T-helper 1 cell treated with Interleukin-12 subunit alpha and Interleukin-12 subunit beta and Interleukin-4 antibody, amounts not matched to agents 30 μg/mL and 1 μg/mL, for 36 hours (primary cell): ENCODE data around the gene SEC11A.
"Not testable (repeated sequence)": the region's sequence is repeated elsewhere in the genome, so short reads cannot be mapped to it uniquely, and the experiment has no call there.

Experiments used
- H3K27ac Mint-ChIP-seq: one replicate; pipeline ENCODE4 v1.8.0; 2021; ENCODE audit warnings: mild to moderate bottlenecking, mixed read lengths
- H3K27me3 Mint-ChIP-seq: one replicate; pipeline ENCODE4 v1.8.0; 2021; ENCODE audit warnings: low read depth, mixed read lengths
- H3K36me3 Mint-ChIP-seq: one replicate; pipeline ENCODE4 v1.8.0; 2021; ENCODE audit warnings: low read depth, mixed read lengths
- H3K4me1 Mint-ChIP-seq: one replicate; pipeline ENCODE4 v1.8.0; 2021; ENCODE audit warnings: low read depth, mixed read lengths
- H3K4me3 Mint-ChIP-seq: one replicate; pipeline ENCODE4 v1.8.0; 2021; ENCODE audit warnings: mild to moderate bottlenecking, moderate library complexity, mixed read lengths
- H3K9me3 Mint-ChIP-seq: one replicate; pipeline ENCODE4 v1.8.0; 2021; ENCODE audit warnings: mixed read lengths

SEC11A gene

GRCh38 chr15:84721371-84721770 lies 5.4 kb upstream of the SEC11A start:
- peaks cover 2% of the 10 kb centered on the region for H3K36me3 Mint-ChIP-seq
- H3K27ac Mint-ChIP-seq = peak overlapping the region; percentile 47
- no peaks in the 10 kb centered on the region for H3K27me3 Mint-ChIP-seq
- no peaks in the 10 kb centered on the region for H3K9me3 Mint-ChIP-seq
- peak overlapping the region; percentile 38 for H3K4me3 Mint-ChIP-seq
- H3K4me1 Mint-ChIP-seq = peaks cover 32% of the 10 kb centered on the region

GRCh38 chr15:84715441-84716035 lies 401 bp downstream of the SEC11A start:
- H3K27ac Mint-ChIP-seq = peak overlapping the region; percentile 93
- H3K9me3 Mint-ChIP-seq = no peaks in the 10 kb centered on the region
- peaks cover 36% of the 10 kb centered on the region for H3K4me1 Mint-ChIP-seq
- H3K27me3 Mint-ChIP-seq = no peaks in the 10 kb centered on the region
- peak overlapping the region; percentile 91 for H3K4me3 Mint-ChIP-seq
- peaks cover 13% of the 10 kb centered on the region for H3K36me3 Mint-ChIP-seq

- peaks cover 36% of the 10 kb centered on the region for H3K4me1 Mint-ChIP-seq
- H3K4me3 Mint-ChIP-seq = peak overlapping the region; percentile 91
- no peaks in the 10 kb centered on the region for H3K27me3 Mint-ChIP-seq
- H3K36me3 Mint-ChIP-seq = peaks cover 16% of the 10 kb centered on the region
- peak overlapping the region; percentile 93 for H3K27ac Mint-ChIP-seq
- H3K9me3 Mint-ChIP-seq = no peaks in the 10 kb centered on the region
Observed at GRCh38 chr15:84714821-84715220, 1.1 kb downstream of the SEC11A start.

- H3K36me3 Mint-ChIP-seq = peaks cover 16% of the 10 kb centered on the region
- H3K4me1 Mint-ChIP-seq = peaks cover 36% of the 10 kb centered on the region
- no peak overlapping the region for H3K27ac Mint-ChIP-seq
- H3K27me3 Mint-ChIP-seq = no peaks in the 10 kb centered on the region
- peak overlapping the region; percentile 91 for H3K4me3 Mint-ChIP-seq
- no peaks in the 10 kb centered on the region for H3K9me3 Mint-ChIP-seq
Observed at GRCh38 chr15:84714372-84714771, 1.6 kb downstream of the SEC11A start.

GRCh38 chr15:84703808-84704207 lies 12.1 kb downstream of the SEC11A start:
- no peak overlapping the region for H3K27ac Mint-ChIP-seq

GRCh38 chr15:84702961-84703482 lies 12.9 kb downstream of the SEC11A start:
- Mint-ChIP-seq H3K36me3 (peaks cover 12% of the 10 kb centered on the region), H3K4me1 (peaks cover 28% of the 10 kb centered on the region), H3K4me3 (no peak overlapping the region), H3K9me3 (no peaks in the 10 kb centered on the region), H3K27me3 (no peaks in the 10 kb centered on the region), H3K27ac (no peak overlapping the region)

More at GRCh38 chr15:84703808-84704207, 12.1 kb downstream of the SEC11A start:
- Mint-ChIP-seq H3K9me3 (no peaks in the 10 kb centered on the region), H3K36me3 (peaks cover 17% of the 10 kb centered on the region), H3K27me3 (no peaks in the 10 kb centered on the region), H3K4me3 (no peak overlapping the region), H3K4me1 (peaks cover 35% of the 10 kb centered on the region)

GRCh38 chr15:84699538-84700191 lies 16.3 kb downstream of the SEC11A start:
- H3K4me1 Mint-ChIP-seq = peaks cover 29% of the 10 kb centered on the region

GRCh38 chr15:84697236-84697990 lies 18.5 kb downstream of the SEC11A start:
- no peak overlapping the region for H3K27ac Mint-ChIP-seq
- peaks cover 22% of the 10 kb centered on the region for H3K4me1 Mint-ChIP-seq
- H3K27me3 Mint-ChIP-seq = no peaks in the 10 kb centered on the region
- no peaks in the 10 kb centered on the region for H3K9me3 Mint-ChIP-seq
- peaks cover 6% of the 10 kb centered on the region for H3K36me3 Mint-ChIP-seq
- H3K4me3 Mint-ChIP-seq = no peak overlapping the region

More at GRCh38 chr15:84699538-84700191, 16.3 kb downstream of the SEC11A start:
- Mint-ChIP-seq H3K36me3 (peaks cover 5% of the 10 kb centered on the region), H3K27me3 (no peaks in the 10 kb centered on the region), H3K27ac (no peak overlapping the region), H3K4me3 (no peak overlapping the region), H3K9me3 (no peaks in the 10 kb centered on the region)

GRCh38 chr15:84696757-84697156 lies 19.2 kb downstream of the SEC11A start:
- no peak overlapping the region for H3K4me3 Mint-ChIP-seq
- H3K27me3 Mint-ChIP-seq = no peaks in the 10 kb centered on the region
- H3K27ac Mint-ChIP-seq = no peak overlapping the region
- H3K36me3 Mint-ChIP-seq = peaks cover 10% of the 10 kb centered on the region
- peaks cover 22% of the 10 kb centered on the region for H3K4me1 Mint-ChIP-seq
- no peaks in the 10 kb centered on the region for H3K9me3 Mint-ChIP-seq

GRCh38 chr15:84690342-84690741 lies 25.6 kb downstream of the SEC11A start:
- Mint-ChIP-seq H3K4me3 (no peak overlapping the region), H3K36me3 (peaks cover 32% of the 10 kb centered on the region), H3K4me1 (peaks cover 5% of the 10 kb centered on the region), H3K27me3 (no peaks in the 10 kb centered on the region), H3K27ac (no peak overlapping the region), H3K9me3 (no peaks in the 10 kb centered on the region)

- Mint-ChIP-seq H3K27me3 (no peaks in the 10 kb centered on the region), H3K9me3 (no peaks in the 10 kb centered on the region), H3K4me1 (peaks cover 5% of the 10 kb centered on the region), H3K27ac (no peak overlapping the region), H3K36me3 (peaks cover 36% of the 10 kb centered on the region), H3K4me3 (no peak overlapping the region)
Observed at GRCh38 chr15:84689858-84690257, 26.1 kb downstream of the SEC11A start.

GRCh38 chr15:84686446-84686845 lies 29.5 kb downstream of the SEC11A start:
- H3K4me1 Mint-ChIP-seq, H3K27me3 Mint-ChIP-seq, H3K9me3 Mint-ChIP-seq, H3K27ac Mint-ChIP-seq, H3K4me3 Mint-ChIP-seq: not testable (repeated sequence)
- H3K36me3 Mint-ChIP-seq = peaks cover 44% of the 10 kb centered on the region

- Mint-ChIP-seq H3K4me1 (peaks cover 5% of the 10 kb centered on the region), H3K36me3 (peaks cover 39% of the 10 kb centered on the region), H3K27me3 (no peaks in the 10 kb centered on the region), H3K4me3 (no peak overlapping the region), H3K27ac (no peak overlapping the region), H3K9me3 (no peaks in the 10 kb centered on the region)
Observed at GRCh38 chr15:84685304-84685703, 30.6 kb downstream of the SEC11A start.

- H3K27ac Mint-ChIP-seq = no peak overlapping the region
- H3K4me1 Mint-ChIP-seq = peaks cover 5% of the 10 kb centered on the region
- H3K27me3 Mint-ChIP-seq = no peaks in the 10 kb centered on the region
- H3K36me3 Mint-ChIP-seq = peaks cover 43% of the 10 kb centered on the region
- H3K4me3 Mint-ChIP-seq = no peak overlapping the region
- H3K9me3 Mint-ChIP-seq = no peaks in the 10 kb centered on the region
Observed at GRCh38 chr15:84684092-84684491, 31.8 kb downstream of the SEC11A start.

- no peak overlapping the region for H3K27ac Mint-ChIP-seq
- peaks cover 35% of the 10 kb centered on the region for H3K36me3 Mint-ChIP-seq
- H3K4me1 Mint-ChIP-seq = peaks cover 5% of the 10 kb centered on the region
- no peak overlapping the region for H3K4me3 Mint-ChIP-seq
- no peaks in the 10 kb centered on the region for H3K27me3 Mint-ChIP-seq
- H3K9me3 Mint-ChIP-seq = no peaks in the 10 kb centered on the region
Observed at GRCh38 chr15:84681831-84682230, 34.1 kb downstream of the SEC11A start.
